Activated CD4-positive, alpha-beta T cell treated with anti-CD3 and anti-CD28 coated beads, Interleukin-2, amount 10 ng/mL, durations not matched to agents 24 days and 14 days (primary cell): ENCODE measurements around the gene IGF2BP2. TPM values are rescaled to one million over a fixed set of nuclear protein-coding genes. Genes with fewer than 3 reads are reported as not detected.

ENCODE experiments used
- DNase-seq: peaks from one replicate; pipeline ENCODE4 v3.0.0; 2022
- H3K27ac Mint-ChIP-seq: one replicate; pipeline ENCODE4 v1.8.0; 2022; ENCODE audit warnings: mild to moderate bottlenecking, mixed read lengths
- H3K27me3 Mint-ChIP-seq: one replicate; pipeline ENCODE4 v1.8.0; 2022; ENCODE audit warnings: mixed read lengths
- H3K36me3 Mint-ChIP-seq: one replicate; pipeline ENCODE4 v1.8.0; 2022; ENCODE audit warnings: low read depth, mild to moderate bottlenecking, mixed read lengths
- H3K4me1 Mint-ChIP-seq: one replicate; pipeline ENCODE4 v1.8.0; 2021; ENCODE audit warnings: mixed read lengths
- H3K4me3 Mint-ChIP-seq: one replicate; pipeline ENCODE4 v1.8.0; 2022; ENCODE audit warnings: mild to moderate bottlenecking, moderate library complexity, mixed read lengths
- H3K9me3 Mint-ChIP-seq: one replicate; pipeline ENCODE4 v1.8.0; 2021; ENCODE audit warnings: mixed read lengths
- intact Hi-C: fragments of 100-400 bp; cut with micrococcal nuclease; formaldehyde crosslinking; loops from one replicate; pipeline ENCODE4 v1.15.1; 2023
- total RNA-seq: library from RNA; stranded (reverse); gene quantifications from 2 replicates; pipeline ENCODE4 v1.2.3, GENCODE V29; 2022

IGF2BP2 gene
- total RNA-seq, 1 donor from 2014 or later, result 0.89 TPM

- DNase-seq, result no peak
- no peak overlapping the region for H3K27ac Mint-ChIP-seq
- no peaks in the 10 kb centered on the region for H3K36me3 Mint-ChIP-seq
- no peaks in the 10 kb centered on the region for H3K9me3 Mint-ChIP-seq
- intact Hi-C loops, result no loop called here
- H3K27me3 Mint-ChIP-seq, result peaks cover 46% of the 10 kb centered on the region
- no peaks in the 10 kb centered on the region for H3K4me1 Mint-ChIP-seq
- H3K4me3 Mint-ChIP-seq, result no peak overlapping the region
These were observed 65.3 kb downstream of the IGF2BP2 start for GRCh38 chr3:185759512-185759911.

- no peak overlapping the region for H3K4me3 Mint-ChIP-seq
- no peaks in the 10 kb centered on the region for H3K4me1 Mint-ChIP-seq
- H3K36me3 Mint-ChIP-seq, result no peaks in the 10 kb centered on the region
- H3K9me3 Mint-ChIP-seq, result no peaks in the 10 kb centered on the region
- H3K27me3 Mint-ChIP-seq, result peaks cover 42% of the 10 kb centered on the region
- intact Hi-C loops, result no loop called here
- no peak for DNase-seq
- H3K27ac Mint-ChIP-seq, result no peak overlapping the region
These were observed 65.9 kb downstream of the IGF2BP2 start for GRCh38 chr3:185758912-185759311.

- H3K27me3 Mint-ChIP-seq, result peaks cover 28% of the 10 kb centered on the region
- H3K4me3 Mint-ChIP-seq, result no peak overlapping the region
- no peaks in the 10 kb centered on the region for H3K9me3 Mint-ChIP-seq
- H3K4me1 Mint-ChIP-seq, result no peaks in the 10 kb centered on the region
- DNase-seq, result no peak
- intact Hi-C loops, result no loop called here
- H3K27ac Mint-ChIP-seq, result no peak overlapping the region
- H3K36me3 Mint-ChIP-seq, result no peaks in the 10 kb centered on the region
These were observed 67.7 kb downstream of the IGF2BP2 start for GRCh38 chr3:185757176-185757575.

- no peak overlapping the region for H3K27ac Mint-ChIP-seq
- no peak overlapping the region for H3K4me3 Mint-ChIP-seq
- no peaks in the 10 kb centered on the region for H3K4me1 Mint-ChIP-seq
- no peaks in the 10 kb centered on the region for H3K9me3 Mint-ChIP-seq
- no peaks in the 10 kb centered on the region for H3K36me3 Mint-ChIP-seq
- H3K27me3 Mint-ChIP-seq, result peaks cover 25% of the 10 kb centered on the region
- DNase-seq, result no peak
- intact Hi-C loops, result no loop called here
These were observed 68.4 kb downstream of the IGF2BP2 start for GRCh38 chr3:185756477-185756876.

GRCh38 chr3:185754920-185755319 lies 69.9 kb downstream of the IGF2BP2 start:
- no peaks in the 10 kb centered on the region for H3K36me3 Mint-ChIP-seq

GRCh38 chr3:185753354-185753753 lies 71.5 kb downstream of the IGF2BP2 start:
- intact Hi-C loops, result no loop called here
- Mint-ChIP-seq H3K4me1 (no peaks in the 10 kb centered on the region), H3K27ac (no peak overlapping the region), H3K36me3 (no peaks in the 10 kb centered on the region), H3K27me3 (peaks cover 11% of the 10 kb centered on the region), H3K9me3 (no peaks in the 10 kb centered on the region), H3K4me3 (no peak overlapping the region)
- DNase-seq, result no peak

More at GRCh38 chr3:185754920-185755319, 69.9 kb downstream of the IGF2BP2 start:
- no peaks in the 10 kb centered on the region for H3K4me1 Mint-ChIP-seq
- DNase-seq, result no peak
- H3K27me3 Mint-ChIP-seq, result peaks cover 16% of the 10 kb centered on the region
- H3K27ac Mint-ChIP-seq, result no peak overlapping the region
- intact Hi-C loops, result no loop called here
- H3K4me3 Mint-ChIP-seq, result no peak overlapping the region
- no peaks in the 10 kb centered on the region for H3K9me3 Mint-ChIP-seq

GRCh38 chr3:185750702-185751101 lies 74.1 kb downstream of the IGF2BP2 start:
- peaks cover 2% of the 10 kb centered on the region for H3K4me1 Mint-ChIP-seq

GRCh38 chr3:185750015-185750414 lies 74.8 kb downstream of the IGF2BP2 start:
- H3K27me3 Mint-ChIP-seq, result peaks cover 14% of the 10 kb centered on the region
- intact Hi-C loops, result no loop called here
- no peak for DNase-seq
- H3K4me3 Mint-ChIP-seq, result no peak overlapping the region
- no peaks in the 10 kb centered on the region for H3K36me3 Mint-ChIP-seq
- no peaks in the 10 kb centered on the region for H3K9me3 Mint-ChIP-seq
- H3K4me1 Mint-ChIP-seq, result peaks cover 6% of the 10 kb centered on the region
- no peak overlapping the region for H3K27ac Mint-ChIP-seq

More at GRCh38 chr3:185750702-185751101, 74.1 kb downstream of the IGF2BP2 start:
- DNase-seq, result no peak
- Mint-ChIP-seq H3K4me3 (no peak overlapping the region), H3K27ac (no peak overlapping the region), H3K9me3 (no peaks in the 10 kb centered on the region), H3K27me3 (peaks cover 12% of the 10 kb centered on the region), H3K36me3 (no peaks in the 10 kb centered on the region)
- intact Hi-C loops, result no loop called here

- H3K27ac Mint-ChIP-seq, result no peak overlapping the region
- intact Hi-C loops, result no loop called here
- H3K9me3 Mint-ChIP-seq, result no peaks in the 10 kb centered on the region
- no peaks in the 10 kb centered on the region for H3K36me3 Mint-ChIP-seq
- peaks cover 6% of the 10 kb centered on the region for H3K4me1 Mint-ChIP-seq
- DNase-seq, result no peak
- H3K4me3 Mint-ChIP-seq, result no peak overlapping the region
- peaks cover 17% of the 10 kb centered on the region for H3K27me3 Mint-ChIP-seq
These were observed 78.4 kb downstream of the IGF2BP2 start for GRCh38 chr3:185746470-185746869.

GRCh38 chr3:185744997-185745843 lies 79.6 kb downstream of the IGF2BP2 start:
- Mint-ChIP-seq H3K36me3 (no peaks in the 10 kb centered on the region), H3K4me1 (peaks cover 6% of the 10 kb centered on the region), H3K4me3 (no peak overlapping the region), H3K27me3 (peaks cover 18% of the 10 kb centered on the region), H3K9me3 (no peaks in the 10 kb centered on the region), H3K27ac (no peak overlapping the region)
- intact Hi-C loops, result loop anchor here (2.0 kb wide), 1 partner anchor 42 kb away; no protein-coding TSS in a partner anchor
- DNase-seq, result no peak

GRCh38 chr3:185741586-185741985 lies 83.3 kb downstream of the IGF2BP2 start:
- Mint-ChIP-seq H3K4me1 (peaks cover 6% of the 10 kb centered on the region), H3K4me3 (no peak overlapping the region), H3K27me3 (peaks cover 26% of the 10 kb centered on the region), H3K9me3 (no peaks in the 10 kb centered on the region), H3K36me3 (no peaks in the 10 kb centered on the region), H3K27ac (no peak overlapping the region)
- no peak for DNase-seq
- intact Hi-C loops, result no loop called here

- no peaks in the 10 kb centered on the region for H3K4me1 Mint-ChIP-seq
- H3K4me3 Mint-ChIP-seq, result no peak overlapping the region
- peaks cover 20% of the 10 kb centered on the region for H3K27me3 Mint-ChIP-seq
- no peaks in the 10 kb centered on the region for H3K9me3 Mint-ChIP-seq
- H3K27ac Mint-ChIP-seq, result no peak overlapping the region
- intact Hi-C loops, result no loop called here
- DNase-seq, result no peak
- H3K36me3 Mint-ChIP-seq, result no peaks in the 10 kb centered on the region
These were observed 84.7 kb downstream of the IGF2BP2 start for GRCh38 chr3:185740133-185740532.

GRCh38 chr3:185739264-185739701 lies 85.6 kb downstream of the IGF2BP2 start:
- H3K27me3 Mint-ChIP-seq, result peaks cover 21% of the 10 kb centered on the region
- no peaks in the 10 kb centered on the region for H3K4me1 Mint-ChIP-seq
- no peaks in the 10 kb centered on the region for H3K9me3 Mint-ChIP-seq
- intact Hi-C loops, result no loop called here
- H3K4me3 Mint-ChIP-seq, result no peak overlapping the region
- H3K27ac Mint-ChIP-seq, result no peak overlapping the region
- no peak for DNase-seq
- no peaks in the 10 kb centered on the region for H3K36me3 Mint-ChIP-seq

- Mint-ChIP-seq H3K27me3 (peaks cover 19% of the 10 kb centered on the region), H3K9me3 (no peaks in the 10 kb centered on the region), H3K4me1 (no peaks in the 10 kb centered on the region), H3K27ac (no peak overlapping the region), H3K4me3 (no peak overlapping the region), H3K36me3 (no peaks in the 10 kb centered on the region)
- intact Hi-C loops, result no loop called here
- no peak for DNase-seq
These were observed 86.8 kb downstream of the IGF2BP2 start for GRCh38 chr3:185737740-185738680.
